Dermis microvascular lymphatic vessel endothelial cell (primary cell): Measurements from ENCODE around the gene CAMKV. TPM values are rescaled to one million over a fixed set of nuclear protein-coding genes. Genes with fewer than 3 reads are reported as not detected.
"Not testable (repeated sequence)": the region's sequence is repeated elsewhere in the genome, so short reads cannot be mapped to it uniquely, and the experiment has no call there.

ENCODE experiments used
- DNase-seq, 2 donors: peaks; one replicate each; pipeline versions ENCODE4 v3.0.0 to v3.0.0-alpha.2; 2010; ENCODE audit warnings: low read depth in 2 of 2
- total RNA-seq: library from RNA; depleted of rRNA; stranded (reverse); fragments of >200 nt; gene quantifications from 2 replicates; pipeline ENCODE4 v1.2.1, GENCODE V29; 2014

The CAMKV gene
- not detected in 2 replicates for total RNA-seq

DNA sequence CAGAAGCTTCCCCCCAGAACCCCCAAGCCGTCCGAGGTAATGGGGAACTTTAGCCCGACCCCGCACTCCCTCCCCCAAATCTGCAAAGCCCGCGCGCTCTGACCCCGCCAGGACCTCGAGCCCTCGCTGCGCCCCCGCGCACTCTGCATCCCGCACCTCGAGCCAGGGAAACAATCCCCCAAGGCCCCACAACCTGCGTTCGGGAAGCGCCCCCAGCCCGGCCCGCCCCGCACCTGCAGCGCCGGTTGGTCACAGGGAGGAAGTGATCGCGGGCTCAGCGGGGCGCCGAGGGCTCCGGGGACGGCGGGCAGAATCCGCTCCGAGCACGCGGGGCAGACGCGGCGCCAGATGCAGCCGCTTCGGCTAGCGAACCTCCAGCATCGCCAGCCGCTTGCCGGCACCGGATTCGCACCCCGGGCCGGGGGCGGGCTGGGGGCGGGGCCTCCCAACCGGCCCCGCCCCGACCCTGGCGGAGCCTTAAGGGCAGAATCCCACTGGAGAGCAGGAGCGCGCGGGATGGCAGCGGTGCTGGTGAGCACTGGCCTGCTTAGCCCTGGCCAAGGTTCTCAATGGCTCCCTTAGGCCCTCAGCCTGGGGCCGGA lies at the start of gene CAMKV:
Gene CAMKV (minus strand): TSS at position 382 of the 602 bp plus-strand sequence. CDS start 7,518 bp downstream, outside the sequence.
- DNase-seq, result no peak

GRCh38 chr3:49917806-49918590 lies 48.3 kb upstream of the CAMKV start:
- DNase-seq, result not testable (repeated sequence)

DNA sequence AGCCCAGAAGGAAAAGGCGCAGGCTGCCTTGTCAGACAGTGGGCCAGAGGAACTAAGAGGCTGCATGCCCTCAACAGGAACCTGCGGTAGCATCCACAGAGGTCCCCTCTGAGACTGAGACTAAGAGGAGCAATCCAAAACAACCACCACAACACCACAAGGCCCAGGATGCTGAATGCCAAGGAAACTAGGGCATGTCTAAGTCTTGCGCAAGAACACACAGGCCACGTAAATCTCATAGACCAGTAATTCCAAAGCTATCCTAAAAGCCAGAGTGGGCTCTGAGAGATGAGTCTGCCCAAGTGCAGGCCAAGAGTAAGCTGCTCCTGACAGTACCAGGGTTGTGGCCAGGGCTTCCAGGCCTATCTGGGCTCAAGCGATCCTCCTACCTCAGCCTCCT lies 47.0 kb upstream of the CAMKV start:
- DNase-seq, result no peak

GRCh38 chr3:49914906-49915305 lies 45.2 kb upstream of the CAMKV start:
- DNase-seq, result no peak

- DNase-seq, result no peak
Measured at GRCh38 chr3:49912881-49913281, 43.2 kb upstream of the CAMKV start.

GRCh38 chr3:49911611-49912010 lies 41.9 kb upstream of the CAMKV start:
- no peak for DNase-seq

DNA sequence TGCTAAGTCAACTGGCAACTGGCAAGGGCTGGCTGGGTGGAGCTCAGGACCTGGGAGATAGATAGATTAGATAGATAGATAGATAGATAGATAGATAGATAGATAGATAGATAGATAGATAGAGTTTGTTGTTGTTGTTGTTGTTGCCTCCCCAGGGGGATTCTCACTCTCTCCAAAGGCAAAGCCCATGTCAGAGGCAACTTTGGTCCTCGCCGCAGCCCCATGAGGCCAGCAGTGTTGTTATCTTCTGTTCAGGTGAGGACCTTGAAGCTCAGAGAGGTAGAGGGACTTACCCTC lies 41.4 kb upstream of the CAMKV start:
- DNase-seq, result no peak

DNA sequence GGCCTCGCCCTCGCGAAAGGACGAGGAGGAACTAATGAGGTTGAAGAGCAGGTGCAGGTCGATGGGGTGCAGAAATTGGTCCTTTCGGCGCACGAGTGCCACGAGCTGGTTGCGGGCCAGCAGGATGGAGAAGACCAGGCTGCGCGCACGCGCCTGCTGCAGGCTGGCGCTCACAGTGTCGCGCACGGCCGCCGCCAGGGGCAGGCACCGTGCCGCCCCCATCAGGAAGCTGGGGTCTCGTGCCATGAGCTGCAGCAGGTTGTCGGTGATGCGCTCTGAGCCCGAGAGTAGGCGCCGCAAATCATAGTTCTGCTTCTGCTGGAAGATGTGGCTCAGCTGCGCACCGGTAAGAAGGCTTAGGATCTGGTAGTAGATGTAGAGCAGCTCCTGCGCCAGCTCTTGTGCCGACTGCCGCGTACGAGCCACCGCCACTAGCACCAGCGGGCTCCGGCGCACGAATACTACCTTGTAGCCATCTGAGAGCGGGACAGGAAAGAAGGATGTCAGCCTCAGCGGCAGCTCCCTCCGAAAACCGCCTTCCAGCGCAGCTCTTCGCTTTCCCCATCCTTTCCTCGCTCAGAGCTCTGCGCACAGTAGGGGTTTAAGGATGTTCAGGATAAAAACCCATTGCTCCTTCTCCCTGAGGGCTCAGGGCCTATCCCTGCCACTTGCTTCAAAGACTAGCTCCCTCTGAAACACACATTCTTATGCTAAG lies 40.9 kb upstream of the CAMKV start:
- no peak for DNase-seq

DNA sequence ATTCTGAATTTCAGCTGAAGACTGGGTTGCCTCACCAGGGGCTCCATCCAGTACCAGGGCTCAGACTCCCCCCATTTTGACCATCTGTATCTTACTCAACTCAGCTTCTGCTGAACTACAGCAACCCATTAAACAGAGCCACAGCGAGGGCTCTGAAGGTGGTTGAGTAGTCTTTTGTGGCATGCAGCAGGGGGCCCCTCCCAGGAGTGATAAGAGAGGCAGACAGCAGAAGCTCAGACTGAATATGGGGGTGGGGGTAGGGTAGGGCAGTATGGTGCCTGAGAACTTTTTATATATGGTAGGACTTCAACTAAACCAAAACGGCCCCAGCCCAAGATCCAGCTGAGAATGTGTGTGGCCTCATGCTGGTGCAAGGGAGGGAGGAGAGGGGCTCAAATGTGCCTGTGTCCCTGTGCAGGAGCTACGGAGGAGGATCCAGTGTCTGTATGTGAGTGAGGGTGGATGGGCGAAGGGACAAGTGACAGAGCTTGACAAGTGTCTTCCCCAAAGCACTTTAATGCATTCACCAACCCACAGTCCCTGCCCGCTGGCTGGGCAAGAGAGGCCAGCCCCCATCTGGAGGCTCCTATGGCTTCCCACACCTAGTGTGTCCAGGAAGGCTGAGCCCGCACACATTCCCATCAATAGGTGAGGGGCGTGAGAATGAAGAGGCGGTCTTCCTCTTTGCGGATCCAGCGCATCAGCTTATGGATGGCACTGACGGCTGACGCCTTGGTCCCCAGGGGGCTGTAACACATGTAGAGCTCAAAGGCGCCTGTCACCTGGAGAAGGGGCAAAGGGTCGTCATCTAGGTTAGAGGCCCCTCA lies 38.9 kb upstream of the CAMKV start:
- DNase-seq, result no peak

DNA sequence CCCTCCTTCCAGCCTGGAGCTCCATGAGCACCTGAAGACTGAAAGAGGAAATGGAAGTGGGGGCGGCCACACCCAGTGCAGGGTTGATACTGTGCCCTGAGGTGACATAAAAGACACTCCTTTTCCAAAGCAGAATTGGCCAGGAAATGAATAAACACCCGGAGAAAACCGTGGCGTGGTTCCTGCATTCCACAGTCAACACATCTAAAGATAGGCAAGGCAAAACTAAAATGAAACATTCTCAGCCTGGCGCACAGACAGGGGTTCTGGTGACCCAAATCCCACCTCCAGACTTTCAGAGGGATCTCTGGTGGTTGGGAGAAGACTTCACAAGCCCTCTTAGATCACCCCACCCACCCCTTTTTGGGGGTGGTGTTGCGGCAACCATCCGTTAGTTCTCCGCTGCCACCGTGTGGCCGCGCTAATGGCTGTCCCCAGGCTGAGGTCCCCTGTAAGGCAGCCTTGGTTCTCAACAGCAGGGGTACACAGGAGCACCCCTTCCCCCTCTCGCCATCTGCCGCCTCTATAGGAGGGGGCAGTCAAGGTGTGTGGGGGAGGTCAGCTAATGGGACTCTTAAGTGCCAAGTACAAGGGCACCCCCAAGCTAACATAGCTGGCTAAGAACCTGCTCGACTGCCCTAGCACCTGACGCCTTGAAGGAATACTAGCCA lies 36.5 kb upstream of the CAMKV start:
- peak; percentile 17 to 55 for DNase-seq

GRCh38 chr3:49904448-49904847 lies 34.7 kb upstream of the CAMKV start:
- DNase-seq, result not testable (repeated sequence)

- DNase-seq, result peak in 1 of 2 donors; percentile 36
Measured at GRCh38 chr3:49903451-49904424, 34.0 kb upstream of the CAMKV start, which contains the start of gene MST1R. TSS of gene MST1R (minus strand) at chr3:49903873. CDS start at chr3:49903609, 264 bp downstream.

GRCh38 chr3:49902511-49903345 lies 33.0 kb upstream of the CAMKV start:
- no peak for DNase-seq

DNA sequence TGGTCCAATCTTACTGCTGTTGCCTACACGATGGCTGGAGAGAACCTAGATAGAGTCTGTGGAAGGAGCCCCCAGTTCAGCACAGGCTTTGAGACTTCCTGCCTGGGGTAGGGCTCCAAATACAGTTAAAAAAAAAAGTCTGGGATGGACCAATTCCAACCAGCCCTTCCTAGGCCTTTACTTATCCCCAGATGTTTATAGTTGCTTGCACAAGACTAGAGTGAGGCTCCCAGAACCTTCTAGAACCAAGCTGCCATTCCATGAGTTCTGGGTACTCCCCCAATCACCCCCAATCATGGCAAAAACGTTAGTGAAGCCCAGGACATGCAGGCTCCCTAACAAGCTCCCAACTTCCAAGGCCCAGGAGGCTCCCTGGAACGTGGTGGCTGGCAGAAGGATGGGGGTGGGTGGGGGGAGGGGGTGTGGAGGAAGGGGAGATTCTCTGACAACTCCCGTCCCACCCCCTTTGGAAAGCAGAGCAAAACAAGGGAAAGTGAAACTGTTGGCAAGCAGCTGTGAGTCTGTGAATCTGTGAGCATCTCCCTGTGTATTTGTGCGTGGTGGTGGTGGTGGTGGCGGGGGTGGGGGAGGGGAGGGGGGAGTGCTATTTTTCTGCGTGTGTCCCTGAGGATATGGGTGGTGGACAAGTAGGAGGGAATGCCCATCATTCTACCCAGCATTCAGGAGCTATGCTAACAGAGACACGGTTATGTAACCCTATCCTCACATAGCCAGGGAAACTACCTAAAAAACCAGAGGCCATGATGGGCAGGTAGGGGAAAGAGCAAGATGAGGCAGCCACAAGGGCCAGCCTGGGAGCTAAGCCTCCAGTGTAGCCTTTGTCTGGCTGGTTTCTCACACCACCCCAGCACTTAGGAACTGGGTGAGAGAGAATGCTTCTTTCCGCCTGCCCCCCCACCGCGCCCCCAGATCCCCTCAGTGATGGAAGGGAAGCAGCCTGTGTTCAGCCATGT lies 31.9 kb upstream of the CAMKV start:
- no peak for DNase-seq

DNA sequence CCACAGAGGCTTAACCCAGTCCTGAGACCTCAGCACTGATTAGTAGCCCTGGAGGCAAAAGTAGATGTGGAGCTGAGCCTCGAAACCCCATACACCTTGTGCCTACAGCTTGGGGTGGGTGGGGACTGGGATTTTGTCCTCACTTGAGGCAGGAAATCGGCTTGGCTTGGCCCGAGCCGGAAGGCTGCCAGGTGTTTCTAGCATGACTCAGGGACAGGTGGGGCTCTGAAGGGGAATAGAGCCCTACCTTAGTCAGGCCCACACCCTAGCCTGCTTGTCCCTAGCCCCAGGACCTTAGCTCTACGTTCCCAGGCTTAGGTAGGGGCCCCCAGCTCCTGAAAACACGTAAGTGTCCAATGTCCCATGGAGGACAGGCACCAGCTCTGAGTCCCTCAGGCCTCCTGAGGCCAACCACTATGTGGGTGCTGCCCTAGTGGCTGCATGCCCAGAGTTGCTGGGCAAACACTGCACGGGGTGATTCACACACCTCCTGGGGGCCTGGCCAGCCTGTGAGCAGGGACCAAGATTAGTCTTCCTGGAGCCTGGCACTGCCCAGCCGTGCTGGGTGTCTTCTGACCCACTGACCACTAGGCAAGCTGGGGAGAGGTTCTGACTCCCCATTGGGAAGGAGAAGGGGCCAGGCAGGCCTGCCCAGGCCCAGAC lies 30.9 kb upstream of the CAMKV start:
- no peak for DNase-seq

DNA sequence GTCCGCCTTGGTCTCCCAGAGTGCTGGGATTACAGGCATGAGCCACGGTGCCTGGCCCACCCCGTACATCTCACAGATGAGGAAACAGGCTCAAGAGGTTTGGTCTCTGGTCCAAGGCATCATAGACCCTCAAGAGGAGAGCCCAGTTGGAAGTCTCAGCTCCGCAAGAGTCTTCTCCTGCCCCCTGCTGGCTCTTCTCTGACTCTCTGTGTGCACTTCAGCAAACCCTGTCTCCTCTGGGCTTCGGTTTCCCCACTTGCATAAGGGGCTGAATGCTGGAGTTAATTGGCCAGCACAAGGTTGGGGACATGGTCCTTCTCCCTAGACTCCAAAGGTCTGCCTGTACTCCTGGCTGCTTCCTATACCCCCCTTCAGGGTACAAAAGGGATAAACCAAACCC lies 30.1 kb upstream of the CAMKV start:
- DNase-seq, result peak in 1 of 2 donors; percentile 34

DNA sequence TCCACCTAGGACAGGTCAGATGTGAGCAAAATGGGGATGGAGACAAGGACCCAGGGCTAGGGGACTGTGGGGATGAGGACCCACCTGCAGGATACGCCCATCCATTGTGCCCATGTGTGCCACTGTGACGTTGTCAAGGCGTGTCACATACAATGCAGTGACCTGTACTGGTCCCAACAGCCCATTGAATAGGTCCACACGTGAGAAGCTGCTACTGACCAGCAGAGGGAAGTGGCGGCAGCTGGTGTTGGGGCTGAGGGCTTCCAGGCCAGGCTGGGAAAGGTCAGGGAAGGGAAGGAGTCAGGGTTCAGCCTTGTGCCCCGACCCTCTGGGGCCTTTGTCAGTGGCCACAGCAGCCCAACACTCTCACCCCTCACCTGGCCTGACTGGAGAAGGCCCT lies 29.3 kb upstream of the CAMKV start:
- no peak for DNase-seq
